GM12878 (cell line): ENCODE data around the gene UST. TPM values are rescaled to one million over a fixed set of nuclear protein-coding genes. Genes with fewer than 3 reads are reported as not detected.

ENCODE experiments used
- ASH2L ChIP-seq: fragments of 300-600, 200-600 bp; sonication (generic); IDR thresholded peaks from 2 replicates; pipeline ENCODE4 v1.6.1; 2017; ENCODE audit warnings: low read depth, mild to moderate bottlenecking, borderline replicate concordance
- BMI1 ChIP-seq: fragments of 450-650 bp; IDR thresholded peaks from 2 replicates; pipeline ENCODE4 v1.6.1; 2016; ENCODE audit warnings: mild to moderate bottlenecking, moderate library complexity, borderline replicate concordance
- CBFB ChIP-seq: IDR thresholded peaks from 2 replicates; pipeline ENCODE4 v1.6.1; 2016; ENCODE audit warnings: antibody characterized with exemption, low read depth
- CBX5 ChIP-seq: sonication (generic); IDR thresholded peaks from 2 replicates; pipeline ENCODE4 v1.6.1; 2016; ENCODE audit warnings: low read depth, moderate library complexity, mild to moderate bottlenecking, inconsistent platforms
- CEBPB ChIP-seq, 2 experiments: fragments of 150-350 bp in 1 of 2; IDR thresholded peaks; 2 replicates each; pipeline ENCODE4 v1.6.1; 2012 to 2014; ENCODE audit warnings: low read depth in 2 of 2, low read length in 2 of 2, borderline replicate concordance in 1 of 2, inconsistent platforms in 1 of 2
- EGR1 ChIP-seq, 2 experiments: IDR thresholded peaks; 1 replicate in 1 of 2; 2 replicates in 1 of 2; pipeline ENCODE4 v1.6.1; 2011 to 2012; ENCODE audit warnings: low read depth in 2 of 2, low read length in 2 of 2, borderline replicate concordance in 1 of 2, mild to moderate bottlenecking in 1 of 2, moderate library complexity in 1 of 2
- FOS ChIP-seq: IDR thresholded peaks from 3 replicates; pipeline ENCODE4 v1.6.1; 2011; ENCODE audit warnings: borderline replicate concordance; ENCODE audit not compliant: insufficient read length; ENCODE audit errors: extremely low read depth
- FOXK2 ChIP-seq: fragments of 450-650 bp; IDR thresholded peaks from 2 replicates; pipeline ENCODE4 v1.6.1; 2017; ENCODE audit warnings: mild to moderate bottlenecking, moderate library complexity
- HDAC2 ChIP-seq: fragments of 200-600 bp; sonication (generic); IDR thresholded peaks from 2 replicates; pipeline ENCODE4 v1.6.1; 2017
- JUNB ChIP-seq: IDR thresholded peaks from 2 replicates; pipeline ENCODE4 v1.6.1; 2016; ENCODE audit warnings: antibody characterized with exemption, mild to moderate bottlenecking
- KAT2A ChIP-seq: conservative IDR thresholded peaks from 2 replicates; pipeline ENCODE4 v1.6.1; 2011; ENCODE audit warnings: low read depth, low read length; ENCODE audit not compliant: control insufficient read depth
- KLF5 ChIP-seq: fragments of 450-650 bp; IDR thresholded peaks from 2 replicates; pipeline ENCODE4 v1.6.1; 2014; ENCODE audit warnings: mild to moderate bottlenecking; ENCODE audit not compliant: partially characterized antibody
- MYC ChIP-seq: IDR thresholded peaks from 2 replicates; pipeline ENCODE4 v1.6.1; 2011; ENCODE audit warnings: mild to moderate bottlenecking, low read length, moderate library complexity, inconsistent platforms; ENCODE audit not compliant: insufficient read depth, insufficient replicate concordance, insufficient read length, severe bottlenecking
- POLR2AphosphoS5 ChIP-seq: IDR thresholded peaks from 2 replicates; pipeline ENCODE4 v1.6.1; 2011; ENCODE audit warnings: mild to moderate bottlenecking, low read length, inconsistent platforms
- RCOR1 ChIP-seq: conservative IDR thresholded peaks from 2 replicates; pipeline ENCODE4 v1.6.1; 2012; ENCODE audit warnings: low read depth, low read length, improper control_type of control experiment
- RFX5 ChIP-seq: IDR thresholded peaks from 2 replicates; pipeline ENCODE4 v1.6.1; 2011; ENCODE audit warnings: low read depth, low read length, improper control_type of control experiment
- RUNX3 ChIP-seq: IDR thresholded peaks from 2 replicates; pipeline ENCODE4 v1.6.1; 2012; ENCODE audit warnings: low read length, inconsistent platforms
- SIX5 ChIP-seq: IDR thresholded peaks from 2 replicates; pipeline ENCODE4 v1.6.1; 2011; ENCODE audit warnings: mild to moderate bottlenecking, low read depth, low read length, moderate library complexity; ENCODE audit not compliant: severe bottlenecking
- SMC3 ChIP-seq: IDR thresholded peaks from 2 replicates; pipeline ENCODE4 v1.6.1; 2011; ENCODE audit warnings: low read length, improper control_type of control experiment, borderline replicate concordance
- STAT3 ChIP-seq: IDR thresholded peaks from 2 replicates; pipeline ENCODE4 v1.6.1; 2011; ENCODE audit warnings: low read depth, low read length, improper control_type of control experiment
- TAF1 ChIP-seq: IDR thresholded peaks from 2 replicates; pipeline ENCODE4 v1.6.1; 2011; ENCODE audit warnings: mild to moderate bottlenecking, low read depth, low read length, borderline replicate concordance
- TBL1XR1 ChIP-seq: IDR thresholded peaks from 2 replicates; pipeline ENCODE4 v1.6.1; 2012; ENCODE audit warnings: low read depth, low read length, improper control_type of control experiment
- YY1 ChIP-seq: IDR thresholded peaks from 2 replicates; pipeline ENCODE4 v1.6.1; 2011; ENCODE audit warnings: low read depth, mild to moderate bottlenecking, low read length
- polyA plus RNA-seq, 11 experiments: library from polyadenylated mRNA; depleted of rRNA in 4 of 11; unstranded in 6 of 11; stranded (reverse) in 5 of 11; fragments of >200 nt; fragmentation: Nextera tagmentation in 4 of 11; fragmentation: Illumina TruSeq in 1 of 11; extraction: Ambion mirVana in 4 of 11; extraction: Trizol in 1 of 11; gene quantifications; 1 replicate in 1 of 11; 2 replicates in 10 of 11; pipeline versions ENCODE4 v1.2.1 to v1.2.3, GENCODE V29; 2011 to 2016; ENCODE audit warnings: inconsistent platforms in 2 of 11, missing spikeins in 2 of 11, low read depth in 1 of 11
- total RNA-seq, 4 experiments: library from RNA; depleted of rRNA in 3 of 4; stranded (reverse); fragments of >200 nt in 3 of 4; fragmentation: Illumina TruSeq in 1 of 4; extraction: Trizol in 1 of 4; gene quantifications; 2 replicates each; pipeline versions ENCODE4 v1.2.1 to v1.2.3, GENCODE V29; 2013 to 2021
- TF ChIP-seq, protein P1 (sequence below): IDR thresholded peaks from 2 replicates; pipeline ENCODE4 v1.6.1; 2012; ENCODE audit warnings: low read depth, low read length, improper control_type of control experiment
- TF ChIP-seq, protein P2 (sequence below): IDR thresholded peaks from 2 replicates; pipeline ENCODE4 v1.6.1; 2012; ENCODE audit warnings: low read depth, low read length, improper control_type of control experiment
- TF ChIP-seq, protein P3 (sequence below): IDR thresholded peaks from 2 replicates; pipeline ENCODE4 v1.6.1; 2011; ENCODE audit warnings: borderline replicate concordance, low read depth, mild to moderate bottlenecking, moderate library complexity, low read length; ENCODE audit not compliant: insufficient read depth, poor library complexity, severe bottlenecking
- TF ChIP-seq, protein P4 (sequence below): fragments of 450-650 bp; IDR thresholded peaks from 2 replicates; pipeline ENCODE4 v1.6.1; 2017; ENCODE audit warnings: mild to moderate bottlenecking, low read depth, inconsistent platforms; ENCODE audit not compliant: poor library complexity, severe bottlenecking

Gene UST
- total and polyA plus RNA-seq, 10 of the 15 experiments (the other 5 are each of a cell fraction or from before 2014, with no cell fraction given) = 0.74 to 43.3 (median 2.2) TPM

DNA sequence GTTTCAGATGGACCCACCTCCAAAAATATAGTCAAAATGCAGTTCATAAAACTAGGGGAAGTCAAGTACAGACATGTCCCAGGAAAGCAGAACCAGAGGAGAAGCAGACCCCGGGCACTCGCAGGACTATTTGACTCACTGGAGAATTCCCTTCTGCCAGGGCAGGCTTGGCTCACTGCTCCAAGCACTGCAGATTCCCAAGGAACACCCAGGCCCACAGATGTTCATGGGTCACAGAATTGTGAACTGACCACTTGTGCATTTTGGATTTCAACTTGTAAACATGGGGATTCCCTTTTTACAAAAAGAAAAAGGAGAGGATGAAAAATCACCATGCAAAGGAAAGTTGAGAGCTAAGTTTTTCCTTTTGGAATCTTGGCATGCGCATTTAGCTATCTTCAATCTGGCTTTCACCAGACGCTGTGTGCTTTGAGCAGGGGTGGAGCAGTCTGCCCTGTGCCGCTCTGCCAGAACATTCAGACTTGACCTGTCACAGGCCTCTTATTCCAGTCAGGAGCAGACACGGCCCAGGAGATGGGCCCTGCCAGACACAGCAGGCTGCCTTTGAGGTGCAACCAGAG is 333.2 kb downstream of the UST start (continued):
- TF ChIP-seq SMC3 = no peak
- TF ChIP-seq RUNX3 = no peak
- TF ChIP-seq KLF5 = no peak
- TF ChIP-seq SIX5 = no peak
- no peak for TF ChIP-seq KAT2A
- TF ChIP-seq RFX5 = no peak
- no peak for TF ChIP-seq FOS
- no peak for TF ChIP-seq CEBPB (IDR thresholded peaks at IDR 0.05; ENCODE audit: borderline replicate concordance in 1 of 2, low read depth in 2 of 2, low read length in 2 of 2)
- no peak for TF ChIP-seq CBFB
- TF ChIP-seq, protein P1, sequence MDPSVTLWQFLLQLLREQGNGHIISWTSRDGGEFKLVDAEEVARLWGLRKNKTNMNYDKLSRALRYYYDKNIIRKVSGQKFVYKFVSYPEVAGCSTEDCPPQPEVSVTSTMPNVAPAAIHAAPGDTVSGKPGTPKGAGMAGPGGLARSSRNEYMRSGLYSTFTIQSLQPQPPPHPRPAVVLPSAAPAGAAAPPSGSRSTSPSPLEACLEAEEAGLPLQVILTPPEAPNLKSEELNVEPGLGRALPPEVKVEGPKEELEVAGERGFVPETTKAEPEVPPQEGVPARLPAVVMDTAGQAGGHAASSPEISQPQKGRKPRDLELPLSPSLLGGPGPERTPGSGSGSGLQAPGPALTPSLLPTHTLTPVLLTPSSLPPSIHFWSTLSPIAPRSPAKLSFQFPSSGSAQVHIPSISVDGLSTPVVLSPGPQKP = no peak
- TF ChIP-seq, protein P2, sequence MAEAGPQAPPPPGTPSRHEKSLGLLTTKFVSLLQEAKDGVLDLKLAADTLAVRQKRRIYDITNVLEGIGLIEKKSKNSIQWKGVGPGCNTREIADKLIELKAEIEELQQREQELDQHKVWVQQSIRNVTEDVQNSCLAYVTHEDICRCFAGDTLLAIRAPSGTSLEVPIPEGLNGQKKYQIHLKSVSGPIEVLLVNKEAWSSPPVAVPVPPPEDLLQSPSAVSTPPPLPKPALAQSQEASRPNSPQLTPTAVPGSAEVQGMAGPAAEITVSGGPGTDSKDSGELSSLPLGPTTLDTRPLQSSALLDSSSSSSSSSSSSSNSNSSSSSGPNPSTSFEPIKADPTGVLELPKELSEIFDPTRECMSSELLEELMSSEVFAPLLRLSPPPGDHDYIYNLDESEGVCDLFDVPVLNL = no peak
- no peak for TF ChIP-seq POLR2AphosphoS5
- no peak for TF ChIP-seq ASH2L
- no peak for TF ChIP-seq TAF1
- no peak for TF ChIP-seq TBL1XR1
- TF ChIP-seq HDAC2 = no peak
- no peak for TF ChIP-seq YY1
- no peak for TF ChIP-seq STAT3
- no peak for TF ChIP-seq MYC
- no peak for TF ChIP-seq EGR1 (IDR thresholded peaks at IDR 0.05; ENCODE audit: borderline replicate concordance in 1 of 2, low read depth in 2 of 2, low read length in 2 of 2)
- TF ChIP-seq FOXK2 = no peak
- TF ChIP-seq, protein P3, sequence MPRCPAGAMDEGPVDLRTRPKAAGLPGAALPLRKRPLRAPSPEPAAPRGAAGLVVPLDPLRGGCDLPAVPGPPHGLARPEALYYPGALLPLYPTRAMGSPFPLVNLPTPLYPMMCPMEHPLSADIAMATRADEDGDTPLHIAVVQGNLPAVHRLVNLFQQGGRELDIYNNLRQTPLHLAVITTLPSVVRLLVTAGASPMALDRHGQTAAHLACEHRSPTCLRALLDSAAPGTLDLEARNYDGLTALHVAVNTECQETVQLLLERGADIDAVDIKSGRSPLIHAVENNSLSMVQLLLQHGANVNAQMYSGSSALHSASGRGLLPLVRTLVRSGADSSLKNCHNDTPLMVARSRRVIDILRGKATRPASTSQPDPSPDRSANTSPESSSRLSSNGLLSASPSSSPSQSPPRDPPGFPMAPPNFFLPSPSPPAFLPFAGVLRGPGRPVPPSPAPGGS = no peak
- no peak for TF ChIP-seq CBX5
- TF ChIP-seq, protein P4, sequence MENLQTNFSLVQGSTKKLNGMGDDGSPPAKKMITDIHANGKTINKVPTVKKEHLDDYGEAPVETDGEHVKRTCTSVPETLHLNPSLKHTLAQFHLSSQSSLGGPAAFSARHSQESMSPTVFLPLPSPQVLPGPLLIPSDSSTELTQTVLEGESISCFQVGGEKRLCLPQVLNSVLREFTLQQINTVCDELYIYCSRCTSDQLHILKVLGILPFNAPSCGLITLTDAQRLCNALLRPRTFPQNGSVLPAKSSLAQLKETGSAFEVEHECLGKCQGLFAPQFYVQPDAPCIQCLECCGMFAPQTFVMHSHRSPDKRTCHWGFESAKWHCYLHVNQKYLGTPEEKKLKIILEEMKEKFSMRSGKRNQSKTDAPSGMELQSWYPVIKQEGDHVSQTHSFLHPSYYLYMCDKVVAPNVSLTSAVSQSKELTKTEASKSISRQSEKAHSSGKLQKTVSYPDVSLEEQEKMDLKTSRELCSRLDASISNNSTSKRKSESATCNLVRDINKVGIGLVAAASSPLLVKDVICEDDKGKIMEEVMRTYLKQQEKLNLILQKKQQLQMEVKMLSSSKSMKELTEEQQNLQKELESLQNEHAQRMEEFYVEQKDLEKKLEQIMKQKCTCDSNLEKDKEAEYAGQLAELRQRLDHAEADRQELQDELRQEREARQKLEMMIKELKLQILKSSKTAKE = peak; percentile 54
- peak; percentile 19; the same call in 1 of the 2 replicates for TF ChIP-seq JUNB
- no peak for TF ChIP-seq BMI1
- TF ChIP-seq RCOR1 = no peak
